Stimulated activated CD8-positive, alpha-beta memory T cell treated with anti-CD3 and anti-CD28 coated beads, Interleukin-12 subunit alpha, Interleukin-12 subunit beta, amount 100 ng/mL, for 24 hours (primary cell): ENCODE data around the gene KIF2A.

Experiments
- DNase-seq: peaks from one replicate; pipeline ENCODE4 v3.0.0-alpha.2; 2020; ENCODE audit errors: extremely low read depth

KIF2A gene

GRCh38 chr5:62385131-62385530 is 79.1 kb downstream of the KIF2A start:
- DNase-seq = no peak

- no peak for DNase-seq
These were observed 79.9 kb downstream of the KIF2A start for GRCh38 chr5:62385816-62386400.

- DNase-seq = no peak
These were observed 80.8 kb downstream of the KIF2A start for GRCh38 chr5:62386824-62387223.

- DNase-seq = no peak
These were observed 89.4 kb downstream of the KIF2A start for GRCh38 chr5:62395210-62395950.

- DNase-seq = peak; percentile 80
These were observed 97.6 kb downstream of the KIF2A start, which contains the start of gene DIMT1 for GRCh38 chr5:62403411-62404250. DIMT1 (minus strand) TSS chr5:62403905; CDS start chr5:62403772, 133 bp downstream.

GRCh38 chr5:62412549-62413329 is 106.7 kb downstream of the KIF2A start, which contains the start of gene IPO11:
IPO11 (plus strand) TSS chr5:62412763; CDS start chr5:62437280, 24,517 bp downstream.
- peak; percentile 94 for DNase-seq

- no peak for DNase-seq
These were observed 107.7 kb downstream of the KIF2A start for GRCh38 chr5:62413711-62414110.

GRCh38 chr5:62418462-62419076 is 112.6 kb downstream of the KIF2A start:
- no peak for DNase-seq

GRCh38 chr5:62419609-62420008 is 113.6 kb downstream of the KIF2A start:
- no peak for DNase-seq

GRCh38 chr5:62421414-62421813 is 115.4 kb downstream of the KIF2A start:
- DNase-seq = no peak

- DNase-seq = no peak
These were observed 118.8 kb downstream of the KIF2A start for GRCh38 chr5:62424763-62425162.

GRCh38 chr5:62431735-62432620 is 126.0 kb downstream of the KIF2A start:
- DNase-seq = no peak

- no peak for DNase-seq
These were observed 126.6 kb downstream of the KIF2A start for GRCh38 chr5:62432621-62433064.
